Endothelial cell of umbilical vein (primary cell): Measurements from ENCODE around the gene SH2D3C. TPM values are rescaled to one million over a fixed set of nuclear protein-coding genes. Genes with fewer than 3 reads are reported as not detected.

Experiments
- BruUV-seq: library from RNA; stranded (reverse); fragments of 400-500 nt; replicated peaks from 2 replicates; lab custom pipeline; 2021; lab: Mats Ljungman, UMichigan
- CTCF ChIA-PET: fragments of 300-600, 350-600 bp; sonication (Branson Sonifier 250); formaldehyde crosslinking; loops from one replicate; lab custom pipeline; 2021; ENCODE audit warnings: antibody characterized with exemption, inconsistent platforms; lab: Charles Lee
- POLR2A ChIA-PET: fragments of 300-600, 350-600 bp; sonication (Branson Sonifier 250); formaldehyde crosslinking; loops from one replicate; lab custom pipeline; 2021; ENCODE audit warnings: antibody characterized with exemption, inconsistent platforms; lab: Charles Lee
- DNase-seq: peaks from one replicate; pipeline ENCODE4 v3.0.0-alpha.2; 2011; ENCODE audit warnings: low read depth, low spot score
- FAIRE-seq: peaks from 2 replicates; lab custom pipeline; 2011; peaks lifted over from hg19 to GRCh38; lab: Jason Lieb, UNC
- H2AFZ ChIP-seq: 2 replicates; pipeline ENCODE4 v1.6.0; 2012; ENCODE audit warnings: low read depth, low read length, control low read depth, inconsistent platforms
- H3K27ac ChIP-seq: 2 replicates; pipeline ENCODE4 v1.5.1; 2011; ENCODE audit warnings: low read depth, mild to moderate bottlenecking, control low read depth, low read length, moderate library complexity; ENCODE audit not compliant: insufficient read depth
- H3K27me3 ChIP-seq, 2 experiments: 2 replicates each; pipeline versions ENCODE4 v1.6.0 to v1.6.1; 2011; ENCODE audit warnings: low read length in 2 of 2, mixed read lengths in 1 of 2; ENCODE audit not compliant: control insufficient read depth in 2 of 2, insufficient read depth in 2 of 2
- H3K36me3 ChIP-seq, 2 experiments: 2 replicates in 1 of 2; 3 replicates in 1 of 2; pipeline ENCODE4 v1.5.1; 2011; ENCODE audit warnings: low read length in 2 of 2, mild to moderate bottlenecking in 1 of 2, moderate library complexity in 1 of 2; ENCODE audit not compliant: control insufficient read depth in 2 of 2, insufficient read depth in 2 of 2; ENCODE audit errors: extremely low read depth in 1 of 2
- H3K4me1 ChIP-seq: 3 replicates; pipeline ENCODE4 v1.5.1; 2011; ENCODE audit warnings: mild to moderate bottlenecking, low read length; ENCODE audit not compliant: control insufficient read depth, insufficient read depth; ENCODE audit errors: extremely low read depth
- H3K4me2 ChIP-seq: 2 replicates; pipeline ENCODE4 v1.6.1; 2011; ENCODE audit warnings: low read length, control low read depth, mixed read lengths; ENCODE audit not compliant: insufficient read depth
- H3K4me3 ChIP-seq, 3 experiments: fragments of 200-600 bp in 1 of 3; sonication (generic), shearing (Covaris generic) in 1 of 3; replicated peaks in 1 of 3; 2 replicates each; pipeline ENCODE4 v1.5.1; 2011 to 2016; ENCODE audit warnings: control low read depth in 3 of 3, low read length in 3 of 3, mild to moderate bottlenecking in 2 of 3, inconsistent platforms in 1 of 3, low read depth in 1 of 3, moderate library complexity in 1 of 3; ENCODE audit not compliant: insufficient read depth in 1 of 3
- H3K79me2 ChIP-seq: 2 replicates; pipeline ENCODE4 v1.6.0; 2012; ENCODE audit warnings: low read length, inconsistent platforms; ENCODE audit not compliant: control insufficient read depth, insufficient read depth
- H3K9ac ChIP-seq: replicated peaks from 2 replicates; pipeline ENCODE3; 2011; ENCODE audit warnings: low read length, control low read depth; ENCODE audit not compliant: insufficient read depth; ENCODE audit errors: extremely low read depth
- H3K9me1 ChIP-seq: replicated peaks from 3 replicates; pipeline ENCODE4 v1.6.0; 2011; ENCODE audit warnings: mild to moderate bottlenecking, low read length; ENCODE audit not compliant: control insufficient read depth, insufficient read depth; ENCODE audit errors: extremely low read depth
- H3K9me3 ChIP-seq: replicated peaks from 2 replicates; pipeline ENCODE4 v1.5.1; 2012; ENCODE audit warnings: low read length, inconsistent platforms; ENCODE audit not compliant: control insufficient read depth, insufficient read depth
- H4K20me1 ChIP-seq: replicated peaks from 2 replicates; pipeline ENCODE3; 2011; ENCODE audit warnings: mild to moderate bottlenecking, low read length; ENCODE audit not compliant: control insufficient read depth, insufficient read depth; ENCODE audit errors: extremely low read depth
- EZH2 ChIP-seq: IDR thresholded peaks from 2 replicates; pipeline ENCODE4 v1.6.1; 2012; ENCODE audit warnings: borderline replicate concordance, low read depth, mild to moderate bottlenecking, moderate library complexity, low read length, inconsistent platforms; ENCODE audit not compliant: severe bottlenecking
- FOS ChIP-seq: IDR thresholded peaks from 2 replicates; pipeline ENCODE4 v1.6.1; 2011; ENCODE audit warnings: mild to moderate bottlenecking, low read length, moderate library complexity, borderline replicate concordance; ENCODE audit not compliant: insufficient read depth
- GATA2 ChIP-seq: IDR thresholded peaks from 2 replicates; pipeline ENCODE4 v1.7.0; 2011; ENCODE audit warnings: low read depth, mild to moderate bottlenecking, moderate library complexity, mixed read lengths, low read length; ENCODE audit not compliant: insufficient read length, insufficient read depth
- MAX ChIP-seq: IDR thresholded peaks from 2 replicates; pipeline ENCODE4 v1.6.1; 2011; ENCODE audit not compliant: insufficient read depth, insufficient read length
- MYC ChIP-seq: IDR thresholded peaks from one replicate; pipeline ENCODE4 v1.6.1; 2011; ENCODE audit warnings: mild to moderate bottlenecking, low read depth, low read length
- POLR2A ChIP-seq: IDR thresholded peaks from 2 replicates; pipeline ENCODE4 v1.6.1; 2012; ENCODE audit warnings: low read depth, mild to moderate bottlenecking, control low read depth, low read length
- POLR2AphosphoS5 ChIP-seq: IDR thresholded peaks from 2 replicates; pipeline ENCODE4 v1.6.1; 2012; ENCODE audit warnings: low read depth, mild to moderate bottlenecking, control low read depth, low read length, moderate library complexity; ENCODE audit not compliant: insufficient read depth
- dilution Hi-C: fragments of 300-500 bp; cut with MboI; formaldehyde crosslinking; loops from one replicate; pipeline ENCODE4 v1.15.0; 2019; ENCODE audit warnings: low sequenced_read_pairs; ENCODE audit not compliant: extremely low pct_ligation_motif_present
- intact Hi-C: fragments of 100-400 bp; cut with micrococcal nuclease; formaldehyde crosslinking; loops from one replicate; pipeline ENCODE4 v1.10.0; 2022
- polyA plus RNA-seq, 4 experiments: library from polyadenylated mRNA; depleted of rRNA in 3 of 4; stranded (reverse) in 3 of 4; unstranded in 1 of 4; fragments of >200 nt; gene quantifications; 2 replicates each; pipeline versions ENCODE4 v1.2.1 to v1.2.3, GENCODE V29; 2011 to 2012; ENCODE audit warnings: missing spikeins in 1 of 4
- total RNA-seq: library from RNA; stranded (reverse); gene quantifications from 2 replicates; pipeline ENCODE4 v1.2.3, GENCODE V29; 2021

SH2D3C gene
- total and polyA plus RNA-seq, 2 donors (not counting 3 experiments of a cell fraction or from before 2014, with no cell fraction given) = 95.0 to 173 TPM

DNA sequence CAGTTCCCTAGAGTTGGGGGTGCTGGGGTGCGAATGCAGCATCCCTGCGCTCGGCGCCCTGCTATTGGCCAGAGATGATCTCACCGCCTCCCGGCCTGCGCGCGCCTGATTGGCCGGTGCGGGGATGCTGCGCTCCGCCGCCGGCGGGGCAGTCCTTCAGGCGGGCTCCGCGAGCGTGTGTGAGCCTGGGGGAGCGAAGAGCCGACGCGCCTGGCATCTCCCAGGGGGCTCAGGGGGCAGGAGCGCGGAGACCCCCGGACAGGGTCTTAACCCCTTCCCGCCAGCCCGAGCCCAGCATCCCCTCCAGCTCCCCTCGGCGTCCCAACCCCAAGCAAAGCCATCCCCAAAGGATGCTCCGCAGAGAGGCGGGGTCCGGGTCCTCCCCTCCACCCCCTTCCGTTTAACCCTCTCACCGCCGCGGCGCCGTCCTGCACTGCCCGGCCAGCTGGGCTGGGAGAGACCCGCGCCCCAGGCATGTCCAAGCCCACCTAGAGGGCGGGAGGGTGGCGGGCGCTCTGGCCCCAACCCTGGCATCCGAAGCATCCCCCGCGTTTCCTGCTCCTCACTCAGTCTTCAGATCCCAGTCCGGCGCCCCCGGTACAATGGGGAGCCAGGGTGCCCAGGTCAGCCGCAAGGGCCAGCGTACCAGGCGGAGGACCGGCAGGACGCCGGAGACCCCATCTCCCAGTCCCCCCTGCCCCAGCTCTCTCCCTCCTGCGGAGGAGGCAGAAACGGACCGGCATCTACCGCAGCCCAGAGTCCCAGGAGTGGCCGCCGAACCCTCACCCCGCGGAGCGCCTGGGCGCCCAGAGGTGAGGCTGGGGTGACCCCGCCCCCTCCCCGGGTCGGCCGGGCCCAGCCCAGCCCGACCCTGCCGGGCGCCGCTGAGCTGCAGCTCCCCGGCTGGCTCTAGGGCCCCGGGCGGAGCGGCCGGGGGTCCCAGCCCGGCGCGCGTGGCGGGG is 24.1 kb downstream of the SH2D3C start:
- intact Hi-C loops = loop anchor here (2.0 kb wide), 1 partner anchor 16 kb away; no protein-coding TSS in a partner anchor

DNA sequence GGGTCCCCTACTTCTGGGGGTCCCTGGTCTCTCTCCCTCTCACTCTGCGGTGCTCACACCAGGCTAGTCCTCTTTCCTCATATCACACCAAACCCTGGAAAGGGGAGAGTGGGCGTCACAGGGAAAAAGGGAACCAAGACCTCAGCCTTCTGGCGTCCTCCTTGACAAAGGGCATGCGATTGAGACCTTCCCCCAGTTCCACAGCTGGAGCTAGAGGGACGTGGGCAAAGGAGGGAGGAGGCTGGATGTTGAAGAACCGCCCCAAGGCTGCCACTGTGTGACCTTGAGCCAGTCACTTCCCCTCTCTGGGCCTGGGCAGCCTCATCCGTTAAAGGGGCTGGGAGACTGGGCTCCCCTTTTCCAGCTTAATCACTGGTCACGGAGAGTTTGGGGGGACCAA is 24.8 kb downstream of the SH2D3C start:
- no peak overlapping the region for H3K4me2 ChIP-seq
- ChIA-PET POLR2A (no interaction called here), CTCF (interaction anchor here (1.1 to 1.2 kb wide), 2 partner anchors 31 to 116 kb away, joined by 3 read pairs; no protein-coding TSS in a partner anchor)
- intact Hi-C loops (loop anchor here (2.0 kb wide), 1 partner anchor 17 kb away; no protein-coding TSS in a partner anchor), dilution Hi-C loops (no loop called here)
- H3K36me3 ChIP-seq = peaks cover 19 to 39% of the 10 kb centered on the region in 2 experiments
- BruUV-seq = no TSS peak
- H3K4me1 ChIP-seq = peaks cover 12% of the 10 kb centered on the region
- no peak overlapping the region for H3K4me3 ChIP-seq
- H3K27ac ChIP-seq = no peak overlapping the region
- peaks cover 39% of the 10 kb centered on the region for H3K79me2 ChIP-seq
- H2AFZ ChIP-seq = no peak overlapping the region
- no peaks in the 10 kb centered on the region for H3K9me1 ChIP-seq
- H4K20me1 ChIP-seq = peaks cover 3% of the 10 kb centered on the region
- FAIRE-seq (no peak), DNase-seq (no peak)
- no peak overlapping the region for H3K9ac ChIP-seq
- H3K27me3 ChIP-seq = no peaks in the 10 kb centered on the region
- no peaks in the 10 kb centered on the region for H3K9me3 ChIP-seq
- TF ChIP-seq EZH2 (no peak), POLR2AphosphoS5 (no peak), POLR2A (no peak), FOS (no peak), GATA2 (no peak), MAX (no peak)

More for the DNA sequence above, 24.1 kb downstream of the SH2D3C start:
- FAIRE-seq = no peak
- DNase-seq = no peak
- Histone ChIP-seq H3K4me2 (no peak overlapping the region), H2AFZ (no peak overlapping the region), H3K9me1 (no peaks in the 10 kb centered on the region), H3K27me3 (no peaks in the 10 kb centered on the region), H4K20me1 (peaks cover 3% of the 10 kb centered on the region), H3K4me1 (peaks cover 12% of the 10 kb centered on the region), H3K9ac (no peak overlapping the region), H3K36me3 (peaks cover 13 to 35% of the 10 kb centered on the region in 2 experiments), H3K79me2 (peaks cover 42% of the 10 kb centered on the region), H3K9me3 (no peaks in the 10 kb centered on the region), H3K27ac (no peak overlapping the region), H3K4me3 (no peak overlapping the region)
- TF ChIP-seq POLR2A (no peak), POLR2AphosphoS5 (no peak), MAX (no peak), MYC (no peak)
- ChIA-PET POLR2A (interaction anchor here (1.6 kb wide), 1 partner anchor 17 kb away, joined by 5 read pairs; no protein-coding TSS in a partner anchor), CTCF (interaction anchor here (1.1 to 1.4 kb wide), 4 partner anchors 19 to 251 kb away, joined by 3 to 4 read pairs (median 3); partner anchors contain the start of gene TOR2A)
- BruUV-seq = no TSS peak
- dilution Hi-C loops = no loop called here
